ENCODE data around the gene ZFR2. TPM values are rescaled to one million over a fixed set of nuclear protein-coding genes. Genes with fewer than 3 reads are reported as not detected.

The ZFR2 gene
- polyA plus RNA-seq, 1 of the 3 experiments (the other 2 are of a cell fraction) = 0.44 TPM

DNA sequence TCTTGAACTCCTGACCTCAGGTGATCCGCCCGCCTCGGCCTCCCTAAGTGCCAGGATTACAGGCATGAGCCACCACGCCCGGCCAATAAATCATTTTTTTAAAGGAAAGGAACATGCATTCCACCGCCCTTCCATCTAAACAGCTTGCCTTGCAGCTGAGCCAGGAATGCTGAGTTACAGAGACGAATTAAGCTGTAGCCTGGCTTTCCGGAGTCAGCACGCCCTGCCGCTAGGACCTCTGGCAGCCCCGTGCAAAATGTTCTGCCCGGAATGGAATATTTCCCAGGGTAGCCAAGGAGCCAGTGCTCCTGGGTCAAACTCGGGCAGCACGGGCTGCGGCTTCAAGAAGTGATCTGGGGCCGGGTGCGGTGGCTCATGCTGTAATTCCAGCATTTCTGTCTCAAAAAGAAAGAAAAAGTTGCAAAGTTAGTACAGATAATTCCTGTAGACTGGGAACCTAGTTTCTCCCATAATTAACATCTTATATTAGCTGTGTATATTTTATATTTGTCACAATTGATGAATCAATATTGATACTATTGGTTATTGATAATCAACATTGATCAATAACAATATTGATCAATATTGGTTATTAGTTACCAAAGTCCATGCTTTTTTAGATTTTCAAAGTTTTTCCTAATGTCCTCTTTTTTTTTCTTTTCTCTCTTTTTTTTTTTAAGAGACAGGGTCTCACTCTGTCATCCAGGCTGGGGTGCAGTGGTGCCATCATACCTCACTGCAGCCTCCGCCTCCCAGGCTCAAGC lies 30.9 kb upstream of the ZFR2 start (continued):
- TF ChIP-seq, protein P1, sequence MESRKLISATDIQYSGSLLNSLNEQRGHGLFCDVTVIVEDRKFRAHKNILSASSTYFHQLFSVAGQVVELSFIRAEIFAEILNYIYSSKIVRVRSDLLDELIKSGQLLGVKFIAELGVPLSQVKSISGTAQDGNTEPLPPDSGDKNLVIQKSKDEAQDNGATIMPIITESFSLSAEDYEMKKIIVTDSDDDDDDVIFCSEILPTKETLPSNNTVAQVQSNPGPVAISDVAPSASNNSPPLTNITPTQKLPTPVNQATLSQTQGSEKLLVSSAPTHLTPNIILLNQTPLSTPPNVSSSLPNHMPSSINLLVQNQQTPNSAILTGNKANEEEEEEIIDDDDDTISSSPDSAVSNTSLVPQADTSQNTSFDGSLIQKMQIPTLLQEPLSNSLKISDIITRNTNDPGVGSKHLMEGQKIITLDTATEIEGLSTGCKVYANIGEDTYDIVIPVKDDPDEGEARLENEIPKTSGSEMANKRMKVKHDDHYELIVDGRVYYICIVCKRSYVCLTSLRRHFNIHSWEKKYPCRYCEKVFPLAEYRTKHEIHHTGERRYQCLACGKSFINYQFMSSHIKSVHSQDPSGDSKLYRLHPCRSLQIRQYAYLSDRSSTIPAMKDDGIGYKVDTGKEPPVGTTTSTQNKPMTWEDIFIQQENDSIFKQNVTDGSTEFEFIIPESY (IDR thresholded peaks at IDR 0.05; ENCODE audit: borderline replicate concordance, low read depth) = no peak
- TF ChIP-seq MEF2A (IDR thresholded peaks at IDR 0.05; ENCODE audit: borderline replicate concordance, low read depth) = no peak

DNA sequence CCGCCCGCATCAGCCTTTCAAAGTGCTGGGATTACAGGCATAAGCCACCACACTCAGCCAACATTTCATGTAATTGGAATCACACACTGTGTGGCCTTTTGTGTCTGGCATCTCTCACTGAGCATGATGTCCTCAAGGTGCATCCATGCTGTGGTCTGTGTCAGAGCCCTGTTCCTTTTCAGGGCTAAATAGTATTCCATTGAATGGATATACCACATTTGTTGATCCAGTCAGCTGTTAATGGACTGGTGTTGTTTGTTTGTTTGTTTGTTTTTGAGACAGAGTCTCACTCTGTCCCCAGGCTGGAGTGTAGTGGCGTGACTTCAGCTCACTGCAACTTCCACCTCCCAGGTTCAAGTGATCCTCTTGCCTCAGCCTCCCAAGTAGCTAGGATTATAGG lies 29.6 kb upstream of the ZFR2 start:
- Histone ChIP-seq H3K36me3 (replicated peaks in 1 of 2; ENCODE audit: control insufficient read depth in 1 of 2, insufficient read depth in 2 of 2, low read length in 1 of 2) (no peaks in the 10 kb centered on the region), H3F3A (replicated peaks; ENCODE audit: insufficient read depth) (no peaks in the 10 kb centered on the region), H2AFZ (ENCODE audit: low read depth) (no peak overlapping the region), H3K4me3 (ENCODE audit: low read depth in 2 of 2, low read length in 1 of 2) (no peak overlapping the region), H3K27me3 (ENCODE audit: insufficient read depth) (no peaks in the 10 kb centered on the region), H3K4me2 (no peak overlapping the region), H3K9me3 (no peaks in the 10 kb centered on the region), H4K20me1 (ENCODE audit: insufficient read depth) (no peaks in the 10 kb centered on the region), H3K79me2 (ENCODE audit: insufficient read depth) (no peaks in the 10 kb centered on the region), H3K9me2 (no peaks in the 10 kb centered on the region), H3K9ac (no peak overlapping the region), H3K4me1 (ENCODE audit: control insufficient read depth in 1 of 2, insufficient read depth in 2 of 2, low read depth in 1 of 2, low read length in 1 of 2) (no peaks in the 10 kb centered on the region), H3K27ac (ENCODE audit: low read depth in 2 of 2, low read length in 1 of 2) (no peak overlapping the region)
- no peak for DNase-seq
- TF ChIP-seq MXI1 (IDR thresholded peaks at IDR 0.05; ENCODE audit: low read depth, low read length) (no peak), ELF1 (IDR thresholded peaks at IDR 0.05) (no peak), FOXM1 (IDR thresholded peaks at IDR 0.05; ENCODE audit: low read depth) (no peak), RAD21 (IDR thresholded peaks at IDR 0.05; ENCODE audit: low read length) (no peak)
- TF ChIP-seq, protein P2, sequence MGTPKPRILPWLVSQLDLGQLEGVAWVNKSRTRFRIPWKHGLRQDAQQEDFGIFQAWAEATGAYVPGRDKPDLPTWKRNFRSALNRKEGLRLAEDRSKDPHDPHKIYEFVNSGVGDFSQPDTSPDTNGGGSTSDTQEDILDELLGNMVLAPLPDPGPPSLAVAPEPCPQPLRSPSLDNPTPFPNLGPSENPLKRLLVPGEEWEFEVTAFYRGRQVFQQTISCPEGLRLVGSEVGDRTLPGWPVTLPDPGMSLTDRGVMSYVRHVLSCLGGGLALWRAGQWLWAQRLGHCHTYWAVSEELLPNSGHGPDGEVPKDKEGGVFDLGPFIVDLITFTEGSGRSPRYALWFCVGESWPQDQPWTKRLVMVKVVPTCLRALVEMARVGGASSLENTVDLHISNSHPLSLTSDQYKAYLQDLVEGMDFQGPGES (IDR thresholded peaks at IDR 0.05; ENCODE audit: low read depth, low read length) = no peak
- TF ChIP-seq, protein P3, sequence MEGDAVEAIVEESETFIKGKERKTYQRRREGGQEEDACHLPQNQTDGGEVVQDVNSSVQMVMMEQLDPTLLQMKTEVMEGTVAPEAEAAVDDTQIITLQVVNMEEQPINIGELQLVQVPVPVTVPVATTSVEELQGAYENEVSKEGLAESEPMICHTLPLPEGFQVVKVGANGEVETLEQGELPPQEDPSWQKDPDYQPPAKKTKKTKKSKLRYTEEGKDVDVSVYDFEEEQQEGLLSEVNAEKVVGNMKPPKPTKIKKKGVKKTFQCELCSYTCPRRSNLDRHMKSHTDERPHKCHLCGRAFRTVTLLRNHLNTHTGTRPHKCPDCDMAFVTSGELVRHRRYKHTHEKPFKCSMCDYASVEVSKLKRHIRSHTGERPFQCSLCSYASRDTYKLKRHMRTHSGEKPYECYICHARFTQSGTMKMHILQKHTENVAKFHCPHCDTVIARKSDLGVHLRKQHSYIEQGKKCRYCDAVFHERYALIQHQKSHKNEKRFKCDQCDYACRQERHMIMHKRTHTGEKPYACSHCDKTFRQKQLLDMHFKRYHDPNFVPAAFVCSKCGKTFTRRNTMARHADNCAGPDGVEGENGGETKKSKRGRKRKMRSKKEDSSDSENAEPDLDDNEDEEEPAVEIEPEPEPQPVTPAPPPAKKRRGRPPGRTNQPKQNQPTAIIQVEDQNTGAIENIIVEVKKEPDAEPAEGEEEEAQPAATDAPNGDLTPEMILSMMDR (IDR thresholded peaks at IDR 0.05) = no peak
- TF ChIP-seq, protein P4, sequence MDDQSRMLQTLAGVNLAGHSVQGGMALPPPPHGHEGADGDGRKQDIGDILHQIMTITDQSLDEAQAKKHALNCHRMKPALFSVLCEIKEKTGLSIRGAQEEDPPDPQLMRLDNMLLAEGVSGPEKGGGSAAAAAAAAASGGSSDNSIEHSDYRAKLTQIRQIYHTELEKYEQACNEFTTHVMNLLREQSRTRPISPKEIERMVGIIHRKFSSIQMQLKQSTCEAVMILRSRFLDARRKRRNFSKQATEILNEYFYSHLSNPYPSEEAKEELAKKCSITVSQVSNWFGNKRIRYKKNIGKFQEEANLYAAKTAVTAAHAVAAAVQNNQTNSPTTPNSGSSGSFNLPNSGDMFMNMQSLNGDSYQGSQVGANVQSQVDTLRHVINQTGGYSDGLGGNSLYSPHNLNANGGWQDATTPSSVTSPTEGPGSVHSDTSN (IDR thresholded peaks at IDR 0.05) = no peak
- ChIA-PET CTCF (no interaction called here), POLR2A (interaction anchor here (0.7 kb wide), 1 partner anchor 135 kb away, joined by 5 read pairs; no protein-coding TSS in a partner anchor)
- WGBS (ENCODE audit: low lambda C conversion rate) = 75% methylated on average over 3 of the region's 3 CpGs
